Measurements from ENCODE around the gene ANXA4.

ANXA4 gene

GRCh38 chr2:69764286-69765095 lies 22.6 kb downstream of the ANXA4 start:
- Histone ChIP-seq H3K36me3 (no peaks in the 10 kb centered on the region), H3K27ac (peak overlapping the region; percentile 36), H3K4me1 (ENCODE audit: control insufficient read depth in 1 of 2, insufficient read depth in 1 of 2, low read depth in 1 of 2, low read length in 1 of 2) (peaks cover 2 to 15% of the 10 kb centered on the region in 2 experiments), H3K27me3 (no peaks in the 10 kb centered on the region), H3K9me3 (no peaks in the 10 kb centered on the region), H3K4me3 (ENCODE audit: low read depth in 1 of 2, low read length in 1 of 2) (no peak overlapping the region)
- TF ChIP-seq CTCF (IDR thresholded peaks at IDR 0.05): no peak

- Histone ChIP-seq H3K27ac (peak overlapping the region; percentile 36), H3K27me3 (no peaks in the 10 kb centered on the region), H3K4me1 (ENCODE audit: control insufficient read depth in 1 of 2, insufficient read depth in 1 of 2, low read depth in 1 of 2, low read length in 1 of 2) (peaks cover 2 to 18% of the 10 kb centered on the region in 2 experiments), H3K9me3 (no peaks in the 10 kb centered on the region), H3K4me3 (ENCODE audit: low read depth in 1 of 2, low read length in 1 of 2) (no peak overlapping the region), H3K36me3 (no peaks in the 10 kb centered on the region)
- no peak for TF ChIP-seq CTCF (IDR thresholded peaks at IDR 0.05)
These were observed 23.1 kb downstream of the ANXA4 start for GRCh38 chr2:69765096-69765380.

GRCh38 chr2:69766014-69766413 lies 24.1 kb downstream of the ANXA4 start:
- peaks cover 2 to 20% of the 10 kb centered on the region in 2 experiments for H3K4me1 ChIP-seq (ENCODE audit: control insufficient read depth in 1 of 2, insufficient read depth in 1 of 2, low read depth in 1 of 2, low read length in 1 of 2)
- no peak for TF ChIP-seq CTCF (IDR thresholded peaks at IDR 0.05)

GRCh38 chr2:69767034-69767433 lies 25.1 kb downstream of the ANXA4 start:
- no peaks in the 10 kb centered on the region for H3K9me3 ChIP-seq
- peaks cover 2 to 20% of the 10 kb centered on the region in 2 experiments for H3K4me1 ChIP-seq (ENCODE audit: control insufficient read depth in 1 of 2, insufficient read depth in 1 of 2, low read depth in 1 of 2, low read length in 1 of 2)
- no peak for TF ChIP-seq CTCF (IDR thresholded peaks at IDR 0.05)
- no peaks in the 10 kb centered on the region for H3K36me3 ChIP-seq
- no peaks in the 10 kb centered on the region for H3K27me3 ChIP-seq
- no peak overlapping the region for H3K4me3 ChIP-seq (ENCODE audit: low read depth in 1 of 2, low read length in 1 of 2)
- no peak overlapping the region for H3K27ac ChIP-seq

More at GRCh38 chr2:69766014-69766413, 24.1 kb downstream of the ANXA4 start:
- Histone ChIP-seq H3K4me3 (ENCODE audit: low read depth in 1 of 2, low read length in 1 of 2) (no peak overlapping the region), H3K9me3 (no peaks in the 10 kb centered on the region), H3K36me3 (no peaks in the 10 kb centered on the region), H3K27ac (no peak overlapping the region), H3K27me3 (no peaks in the 10 kb centered on the region)

GRCh38 chr2:69768235-69768634 lies 26.3 kb downstream of the ANXA4 start:
- Histone ChIP-seq H3K27ac (no peak overlapping the region), H3K4me3 (ENCODE audit: low read depth in 1 of 2, low read length in 1 of 2) (no peak overlapping the region), H3K27me3 (no peaks in the 10 kb centered on the region), H3K4me1 (ENCODE audit: control insufficient read depth in 1 of 2, insufficient read depth in 1 of 2, low read depth in 1 of 2, low read length in 1 of 2) (peaks cover 4 to 20% of the 10 kb centered on the region in 2 experiments), H3K9me3 (no peaks in the 10 kb centered on the region), H3K36me3 (no peaks in the 10 kb centered on the region)
- TF ChIP-seq CTCF (IDR thresholded peaks at IDR 0.05): no peak
